ENCODE data around the gene ORC4. TPM values are rescaled to one million over a fixed set of nuclear protein-coding genes. Genes with fewer than 3 reads are reported as not detected.
A peak's percentile ranks its signal among the peaks of the same experiment; 100 is the strongest.

ORC4 gene
- total and polyA plus RNA-seq, 2 experiments from 2014 or later = 44.0 to 72.6 TPM

DNA sequence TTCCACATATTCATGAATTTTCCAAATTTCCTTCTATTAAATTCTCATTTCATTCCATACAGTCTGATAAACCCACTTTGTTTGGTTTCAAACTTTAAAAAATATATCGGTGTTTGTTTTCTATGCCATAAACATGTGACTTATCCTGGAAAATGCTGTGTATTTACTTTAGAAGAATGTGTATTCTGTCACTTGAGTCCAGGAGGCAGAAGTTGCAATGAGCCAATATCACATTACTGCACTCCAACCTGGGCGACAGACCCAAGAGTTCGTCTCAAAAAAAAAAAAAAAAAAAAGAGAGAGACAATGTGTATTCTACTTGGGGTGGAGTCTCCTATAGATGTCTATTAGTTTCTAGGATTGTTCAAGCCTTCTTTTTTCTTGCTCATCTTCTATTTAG, 32.1 kb upstream of the ORC4 start:
- no peak overlapping the region for H3K4me3 ChIP-seq
- no peaks in the 10 kb centered on the region for H3K9me3 ChIP-seq (ENCODE audit: low read depth)
- no peaks in the 10 kb centered on the region for H3K36me3 ChIP-seq
- no peak for DNase-seq (ENCODE audit: low read depth in 1 of 2, low spot score in 1 of 2)
- no peaks in the 10 kb centered on the region for H3K27me3 ChIP-seq
- TF ChIP-seq, protein P1, sequence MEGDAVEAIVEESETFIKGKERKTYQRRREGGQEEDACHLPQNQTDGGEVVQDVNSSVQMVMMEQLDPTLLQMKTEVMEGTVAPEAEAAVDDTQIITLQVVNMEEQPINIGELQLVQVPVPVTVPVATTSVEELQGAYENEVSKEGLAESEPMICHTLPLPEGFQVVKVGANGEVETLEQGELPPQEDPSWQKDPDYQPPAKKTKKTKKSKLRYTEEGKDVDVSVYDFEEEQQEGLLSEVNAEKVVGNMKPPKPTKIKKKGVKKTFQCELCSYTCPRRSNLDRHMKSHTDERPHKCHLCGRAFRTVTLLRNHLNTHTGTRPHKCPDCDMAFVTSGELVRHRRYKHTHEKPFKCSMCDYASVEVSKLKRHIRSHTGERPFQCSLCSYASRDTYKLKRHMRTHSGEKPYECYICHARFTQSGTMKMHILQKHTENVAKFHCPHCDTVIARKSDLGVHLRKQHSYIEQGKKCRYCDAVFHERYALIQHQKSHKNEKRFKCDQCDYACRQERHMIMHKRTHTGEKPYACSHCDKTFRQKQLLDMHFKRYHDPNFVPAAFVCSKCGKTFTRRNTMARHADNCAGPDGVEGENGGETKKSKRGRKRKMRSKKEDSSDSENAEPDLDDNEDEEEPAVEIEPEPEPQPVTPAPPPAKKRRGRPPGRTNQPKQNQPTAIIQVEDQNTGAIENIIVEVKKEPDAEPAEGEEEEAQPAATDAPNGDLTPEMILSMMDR (IDR thresholded peaks at IDR 0.05; ENCODE audit: low read depth, low read length) = no peak
- H3K4me1 ChIP-seq (ENCODE audit: low read depth) = peaks cover 4% of the 10 kb centered on the region
- H3K27ac ChIP-seq = no peak overlapping the region

DNA sequence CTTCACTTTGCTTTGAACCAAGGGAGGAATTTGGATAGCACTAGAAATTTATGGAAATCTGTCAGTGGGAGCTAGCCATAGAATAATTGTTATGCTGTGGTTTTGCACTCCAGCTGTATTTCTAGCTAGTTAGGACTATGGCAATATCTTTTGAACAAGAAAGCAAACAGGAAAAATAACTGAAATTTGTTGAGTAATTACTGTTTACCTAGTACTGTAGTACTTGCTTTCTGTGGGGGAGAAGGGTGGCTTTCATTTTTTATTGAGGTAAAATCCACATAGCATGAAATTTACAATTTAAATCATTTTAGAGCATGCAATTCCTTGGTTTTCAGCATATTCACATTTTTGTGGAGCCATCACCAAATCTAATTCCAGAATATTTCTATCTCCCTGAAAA, 28.7 kb upstream of the ORC4 start:
- Histone ChIP-seq H3K4me1 (ENCODE audit: low read depth) (peaks cover 4% of the 10 kb centered on the region), H3K4me3 (no peak overlapping the region), H3K36me3 (no peaks in the 10 kb centered on the region), H3K27me3 (no peaks in the 10 kb centered on the region), H3K27ac (no peak overlapping the region), H3K9me3 (ENCODE audit: low read depth) (no peaks in the 10 kb centered on the region)
- TF ChIP-seq, protein P1 (IDR thresholded peaks at IDR 0.05; ENCODE audit: low read depth, low read length) = no peak
- DNase-seq (ENCODE audit: low read depth in 1 of 2, low spot score in 1 of 2) = no peak

DNA sequence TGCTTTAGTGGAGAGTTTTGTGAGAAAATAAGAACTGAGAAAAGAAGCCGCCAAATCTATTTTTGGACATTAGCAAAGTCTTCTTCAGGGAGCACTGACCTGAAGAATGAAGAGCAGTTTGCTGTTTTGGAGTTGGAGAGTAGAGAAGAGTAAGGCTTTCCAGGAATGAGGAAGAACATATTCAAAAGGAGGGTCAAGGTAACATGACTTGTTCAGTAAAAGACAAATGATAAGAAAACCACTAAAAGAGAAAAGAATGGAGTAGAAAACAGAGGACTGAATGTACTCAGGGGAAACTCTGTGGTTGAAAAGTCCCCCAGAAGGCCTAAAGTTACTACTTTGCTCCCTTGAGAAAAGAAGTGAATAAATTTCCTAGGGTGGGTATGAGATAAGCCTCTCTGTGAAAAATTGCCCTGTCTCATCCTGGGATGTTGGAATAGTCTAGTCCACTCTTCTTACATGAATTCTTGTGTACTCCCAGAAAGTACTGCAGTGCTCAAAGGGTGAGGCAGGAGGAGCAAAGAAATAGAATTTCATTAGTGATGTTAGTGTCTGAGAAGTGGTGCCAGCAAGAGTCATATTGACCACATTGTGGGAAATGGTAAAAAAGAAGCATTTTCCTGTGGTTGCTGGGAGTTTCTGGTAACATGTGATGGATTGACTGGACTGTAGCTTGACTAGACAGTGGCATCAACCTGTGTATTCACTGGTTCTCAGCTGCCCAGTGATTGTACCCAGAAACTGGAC, 28.1 kb upstream of the ORC4 start:
- Histone ChIP-seq H3K4me1 (ENCODE audit: low read depth) (peaks cover 4% of the 10 kb centered on the region), H3K27me3 (no peaks in the 10 kb centered on the region), H3K9me3 (ENCODE audit: low read depth) (no peaks in the 10 kb centered on the region), H3K27ac (no peak overlapping the region), H3K36me3 (no peaks in the 10 kb centered on the region), H3K4me3 (no peak overlapping the region)
- TF ChIP-seq, protein P1 (IDR thresholded peaks at IDR 0.05; ENCODE audit: low read depth, low read length) = no peak
- peak in 1 of 2 donors; percentile 18 for DNase-seq (ENCODE audit: low read depth in 1 of 2, low spot score in 1 of 2)

DNA sequence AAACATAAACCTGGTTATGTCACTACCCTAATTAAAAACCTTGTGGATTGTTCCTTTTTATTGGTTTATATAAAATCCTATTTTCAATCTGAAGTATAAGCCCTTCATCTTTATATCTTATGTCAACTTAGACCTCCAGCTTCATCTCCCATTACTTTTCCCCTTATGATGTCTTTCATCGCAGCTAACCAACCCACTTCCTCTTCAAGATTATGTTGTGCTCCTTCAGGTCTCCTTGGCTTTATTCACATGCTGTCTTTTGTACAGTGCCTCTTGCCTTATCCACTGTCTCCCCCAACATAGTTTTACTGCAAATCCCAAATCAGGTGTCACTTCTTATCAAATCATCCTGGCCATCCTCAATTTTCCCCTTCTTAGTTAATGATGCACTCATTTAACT, 26.3 kb upstream of the ORC4 start:
- TF ChIP-seq, protein P1 (IDR thresholded peaks at IDR 0.05; ENCODE audit: low read depth, low read length) = no peak
- Histone ChIP-seq H3K9me3 (ENCODE audit: low read depth) (no peaks in the 10 kb centered on the region), H3K36me3 (no peaks in the 10 kb centered on the region), H3K27ac (no peak overlapping the region), H3K4me3 (no peak overlapping the region), H3K4me1 (ENCODE audit: low read depth) (peaks cover 4% of the 10 kb centered on the region), H3K27me3 (no peaks in the 10 kb centered on the region)
- no peak for DNase-seq (ENCODE audit: low read depth in 1 of 2, low spot score in 1 of 2)

DNA sequence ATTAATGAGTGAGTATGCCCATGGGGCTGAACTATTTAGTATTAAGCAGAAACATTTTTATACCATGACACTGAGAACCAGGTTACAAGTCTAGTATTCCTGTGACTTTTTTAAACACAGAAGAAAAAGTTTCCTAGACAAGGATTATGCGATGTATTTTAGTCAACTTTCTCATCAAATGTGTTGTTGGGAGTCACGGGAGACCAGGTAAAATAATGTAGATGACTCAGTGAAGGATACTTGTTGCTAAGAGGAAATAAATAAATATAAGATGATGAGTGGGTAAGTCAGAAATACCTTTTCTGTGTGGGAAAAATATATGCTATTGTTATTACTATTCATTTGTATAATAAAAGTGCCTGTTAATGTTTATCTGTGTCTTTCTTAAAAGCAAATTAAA, 23.8 kb upstream of the ORC4 start:
- no peak for DNase-seq (ENCODE audit: low read depth in 1 of 2, low spot score in 1 of 2)
- TF ChIP-seq, protein P1 (IDR thresholded peaks at IDR 0.05; ENCODE audit: low read depth, low read length) = no peak
- Histone ChIP-seq H3K9me3 (ENCODE audit: low read depth) (no peaks in the 10 kb centered on the region), H3K4me1 (ENCODE audit: low read depth) (peaks cover 6% of the 10 kb centered on the region), H3K4me3 (no peak overlapping the region), H3K27me3 (no peaks in the 10 kb centered on the region), H3K36me3 (no peaks in the 10 kb centered on the region), H3K27ac (no peak overlapping the region)

All from cardiac muscle cell (in vitro differentiated cells and primary cell).